ENCODE results near the gene IL13RA1. TPM values are rescaled to one million over a fixed set of nuclear protein-coding genes. Genes with fewer than 3 reads are reported as not detected.
A peak's percentile ranks its signal among the peaks of the same experiment; 100 is the strongest.
"Not testable (repeated sequence)": the region's sequence is repeated elsewhere in the genome, so short reads cannot be mapped to it uniquely, and the experiment has no call there.

IL13RA1 gene
- total RNA-seq, 2 donors from 2014 or later = 14.5 to 29.8 TPM

DNA sequence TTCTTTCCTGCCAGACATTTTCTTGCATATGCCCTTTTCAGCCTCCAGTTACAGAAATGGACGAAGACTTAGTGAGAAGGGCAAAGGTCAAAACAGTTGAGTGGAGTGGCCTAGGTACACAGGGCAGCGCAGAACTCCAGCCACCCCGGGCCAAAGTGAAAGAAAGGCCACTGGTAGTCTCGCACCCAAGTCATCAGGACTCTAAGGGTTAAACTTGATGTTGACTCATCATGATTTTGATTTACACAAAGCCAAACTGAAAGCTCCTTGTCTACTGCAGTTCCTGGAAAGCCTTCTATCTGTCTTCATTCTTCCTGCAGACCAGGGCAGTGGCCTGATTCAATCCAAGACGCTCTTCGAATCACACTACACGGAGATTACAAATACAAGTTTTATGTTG lies 2.6 kb upstream of the IL13RA1 start:
- H3K27ac ChIP-seq = peak overlapping the region in 1 of 2 donors; percentile 18
- no peaks in the 10 kb centered on the region for H3K36me3 ChIP-seq
- H3K27me3 ChIP-seq = no peaks in the 10 kb centered on the region
- no peak for DNase-seq (ENCODE audit: low spot score)
- TF ChIP-seq, protein P1, sequence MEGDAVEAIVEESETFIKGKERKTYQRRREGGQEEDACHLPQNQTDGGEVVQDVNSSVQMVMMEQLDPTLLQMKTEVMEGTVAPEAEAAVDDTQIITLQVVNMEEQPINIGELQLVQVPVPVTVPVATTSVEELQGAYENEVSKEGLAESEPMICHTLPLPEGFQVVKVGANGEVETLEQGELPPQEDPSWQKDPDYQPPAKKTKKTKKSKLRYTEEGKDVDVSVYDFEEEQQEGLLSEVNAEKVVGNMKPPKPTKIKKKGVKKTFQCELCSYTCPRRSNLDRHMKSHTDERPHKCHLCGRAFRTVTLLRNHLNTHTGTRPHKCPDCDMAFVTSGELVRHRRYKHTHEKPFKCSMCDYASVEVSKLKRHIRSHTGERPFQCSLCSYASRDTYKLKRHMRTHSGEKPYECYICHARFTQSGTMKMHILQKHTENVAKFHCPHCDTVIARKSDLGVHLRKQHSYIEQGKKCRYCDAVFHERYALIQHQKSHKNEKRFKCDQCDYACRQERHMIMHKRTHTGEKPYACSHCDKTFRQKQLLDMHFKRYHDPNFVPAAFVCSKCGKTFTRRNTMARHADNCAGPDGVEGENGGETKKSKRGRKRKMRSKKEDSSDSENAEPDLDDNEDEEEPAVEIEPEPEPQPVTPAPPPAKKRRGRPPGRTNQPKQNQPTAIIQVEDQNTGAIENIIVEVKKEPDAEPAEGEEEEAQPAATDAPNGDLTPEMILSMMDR (IDR thresholded peaks at IDR 0.05) = no peak
- H3K4me3 ChIP-seq = no peak overlapping the region
- no peaks in the 10 kb centered on the region for H3K9me3 ChIP-seq
- H3K4me1 ChIP-seq = no peaks in the 10 kb centered on the region

DNA sequence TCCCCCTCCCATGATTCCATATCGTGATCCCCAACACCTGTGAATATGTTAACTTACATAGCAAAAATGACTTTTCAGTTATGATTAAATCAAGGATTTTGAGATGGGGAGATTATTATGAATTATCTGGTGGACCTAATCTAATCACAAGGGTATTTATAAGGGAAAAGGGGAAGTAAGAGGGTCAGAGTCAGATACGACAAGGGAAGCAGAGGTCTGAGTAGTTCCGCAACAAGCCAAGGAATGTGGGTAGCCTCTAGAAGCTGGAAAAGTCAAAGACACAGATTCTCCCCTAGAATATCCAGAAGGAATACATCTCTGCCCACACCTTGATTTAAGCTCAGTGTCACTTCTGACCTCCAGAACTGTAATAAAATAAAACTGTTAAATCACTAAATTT lies 1.0 kb upstream of the IL13RA1 start:
- TF ChIP-seq, protein P1 (IDR thresholded peaks at IDR 0.05) = no peak
- Histone ChIP-seq H3K27me3 (no peaks in the 10 kb centered on the region), H3K4me1 (no peaks in the 10 kb centered on the region), H3K27ac (peak overlapping the region; percentile 84 to 89), H3K9me3 (no peaks in the 10 kb centered on the region), H3K36me3 (no peaks in the 10 kb centered on the region), H3K4me3 (no peak overlapping the region)
- no peak for DNase-seq (ENCODE audit: low spot score)

- Histone ChIP-seq H3K9me3 (peaks cover 0 to 1% of the 10 kb centered on the region in 2 donors), H3K27me3 (no peaks in the 10 kb centered on the region), H3K4me1 (no peaks in the 10 kb centered on the region), H3K36me3 (no peaks in the 10 kb centered on the region), H3K4me3 (peak overlapping the region; percentile 56 to 66), H3K27ac (peak overlapping the region; percentile 84 to 89)
- TF ChIP-seq, protein P1 (IDR thresholded peaks at IDR 0.05) = no peak
- DNase-seq (ENCODE audit: low spot score) = no peak
Measured at GRCh38 chrX:118727686-118728339, 407 bp downstream of the IL13RA1 start.

- peak overlapping the region; percentile 36 to 84 for H3K27ac ChIP-seq
- no peaks in the 10 kb centered on the region for H3K4me1 ChIP-seq
- H3K27me3 ChIP-seq = no peaks in the 10 kb centered on the region
- H3K9me3 ChIP-seq = peaks cover 0 to 10% of the 10 kb centered on the region in 2 donors
- TF ChIP-seq, protein P1 (IDR thresholded peaks at IDR 0.05) = no peak
- H3K4me3 ChIP-seq = no peak overlapping the region
- H3K36me3 ChIP-seq = no peaks in the 10 kb centered on the region
- no peak for DNase-seq (ENCODE audit: low spot score)
Measured at GRCh38 chrX:118729042-118729652, 1.7 kb downstream of the IL13RA1 start.

DNA sequence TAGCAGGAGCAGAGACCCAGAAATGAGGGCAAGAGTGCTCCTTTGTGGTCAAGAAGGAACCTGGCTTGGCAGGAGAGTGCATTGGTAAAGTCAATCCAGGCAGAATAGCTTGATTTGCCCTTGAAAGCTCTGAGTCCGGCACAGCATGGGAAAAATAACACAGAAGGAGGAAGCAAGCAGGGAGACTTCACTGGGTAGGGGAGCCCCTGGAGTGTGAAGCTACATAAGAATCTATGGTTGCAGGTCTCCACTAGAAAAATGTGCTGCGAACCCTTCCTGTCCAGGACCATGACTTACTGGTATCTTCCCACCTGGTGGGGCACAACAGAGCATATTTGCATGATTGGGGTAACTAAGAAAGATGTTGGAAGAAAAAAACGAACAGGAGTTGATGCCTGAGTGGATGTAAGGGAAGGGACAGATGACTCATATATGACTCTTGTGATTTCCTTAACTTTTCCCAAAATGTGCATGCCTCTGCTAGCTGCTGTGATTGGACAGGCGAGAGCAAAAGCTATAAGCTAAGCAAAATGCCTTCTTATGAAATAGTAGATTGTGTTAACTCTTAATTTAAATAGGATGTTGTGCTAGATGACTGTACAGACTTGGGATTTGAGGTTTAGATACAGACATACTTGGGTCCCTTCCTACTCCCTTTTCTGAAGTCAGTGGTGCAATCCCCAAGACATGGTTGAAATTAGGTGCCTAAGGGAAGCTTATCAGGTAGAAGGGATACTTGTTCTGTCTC lies 3.3 kb downstream of the IL13RA1 start:
- DNase-seq (ENCODE audit: low spot score) = no peak
- H3K36me3 ChIP-seq = no peaks in the 10 kb centered on the region
- peak overlapping the region; percentile 22 to 36 for H3K27ac ChIP-seq
- H3K4me3 ChIP-seq = no peak overlapping the region
- H3K27me3 ChIP-seq = no peaks in the 10 kb centered on the region
- peaks cover 0 to 10% of the 10 kb centered on the region in 2 donors for H3K9me3 ChIP-seq
- no peaks in the 10 kb centered on the region for H3K4me1 ChIP-seq
- TF ChIP-seq, protein P1 (IDR thresholded peaks at IDR 0.05) = no peak

DNA sequence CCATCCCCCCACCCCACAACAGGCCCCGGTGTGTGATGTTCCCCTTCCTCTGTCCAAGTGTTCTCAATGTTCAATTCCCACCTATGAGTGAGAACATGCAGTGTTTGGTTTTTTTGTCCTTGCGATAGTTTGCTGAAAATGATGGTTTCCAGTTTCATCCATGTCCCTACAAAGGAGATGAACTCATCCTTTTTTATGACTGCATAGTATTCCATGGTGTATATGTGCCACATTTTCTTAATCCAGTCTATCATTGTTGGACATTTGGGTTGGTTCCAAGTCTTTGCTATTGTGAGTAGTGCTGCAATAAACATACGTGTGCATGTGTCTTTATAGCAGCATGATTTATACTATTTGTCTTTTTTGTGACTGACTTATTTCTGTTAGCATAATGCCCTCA lies 5.1 kb downstream of the IL13RA1 start:
- H3K27me3 ChIP-seq; H3K4me3 ChIP-seq; DNase-seq (ENCODE audit: low spot score); H3K36me3 ChIP-seq; H3K4me1 ChIP-seq; H3K27ac ChIP-seq: not testable (repeated sequence)
- peaks cover 0 to 10% of the 10 kb centered on the region in 2 donors for H3K9me3 ChIP-seq
